Heart left ventricle (tissue), 16 donors: ENCODE results near the gene PROCA1. TPM values are rescaled to one million over a fixed set of nuclear protein-coding genes. Genes with fewer than 3 reads are reported as not detected.
"Not testable (repeated sequence)": the region's sequence is repeated elsewhere in the genome, so short reads cannot be mapped to it uniquely, and the experiment has no call there.

ENCODE experiments used
- ATAC-seq, 4 donors: fragments of 200-7000 bp; cut with Tn5 transposase; one replicate each; pipeline ENCODE4 v1.9.1; 2020 to 2022; ENCODE audit warnings: moderate library complexity in 4 of 4, mild to moderate bottlenecking in 3 of 4, moderate number of reproducible peaks in 1 of 4
- DNase-seq, 5 donors: peaks; one replicate each; pipeline ENCODE4 v3.0.0-alpha.2; 2020
- H3K27ac ChIP-seq, 12 donors: fragments of 200-600 bp; sonication (generic) in 4 of 12; one replicate each; pipeline versions ENCODE4 v1.5.0 to v1.8.0; 2016 to 2022; ENCODE audit warnings: mild to moderate bottlenecking in 2 of 12
- H3K27me3 ChIP-seq, 9 donors: fragments of 200-600 bp; sonication (generic) in 2 of 9; one replicate each; pipeline versions ENCODE4 v1.5.1 to v1.8.0; 2016 to 2022; ENCODE audit warnings: mild to moderate bottlenecking in 3 of 9
- H3K36me3 ChIP-seq, 9 donors: fragments of 200-600 bp; sonication (generic) in 2 of 9; one replicate each; pipeline versions ENCODE4 v1.5.0 to v1.8.0; 2018 to 2022; ENCODE audit warnings: mild to moderate bottlenecking in 2 of 9
- H3K4me1 ChIP-seq, 12 donors: fragments of 200-600 bp; sonication (generic) in 4 of 12; one replicate each; pipeline versions ENCODE4 v1.5.0 to v1.8.0; 2016 to 2022; ENCODE audit warnings: mild to moderate bottlenecking in 3 of 12
- H3K4me3 ChIP-seq, 12 donors: fragments of 200-600 bp; sonication (generic) in 4 of 12; one replicate each; pipeline versions ENCODE4 v1.5.0 to v1.8.0; 2017 to 2022; ENCODE audit warnings: mild to moderate bottlenecking in 9 of 12, moderate library complexity in 4 of 12
- H3K9me3 ChIP-seq, 12 donors: fragments of 200-600 bp; sonication (generic) in 4 of 12; one replicate each; pipeline versions ENCODE4 v1.5.0 to v1.8.0; 2016 to 2022; ENCODE audit warnings: mild to moderate bottlenecking in 1 of 12
- CTCF ChIP-seq, 12 donors: fragments of 200-600 bp; sonication (generic) in 4 of 12; IDR thresholded peaks; one replicate each; pipeline versions ENCODE4 v1.5.0 to v1.8.0; 2018 to 2022; ENCODE audit warnings: antibody characterized with exemption in 12 of 12, mild to moderate bottlenecking in 5 of 12
- POLR2A ChIP-seq, 2 donors: fragments of 450-650 bp; IDR thresholded peaks; one replicate each; pipeline ENCODE4 v1.6.1; 2017; ENCODE audit warnings: antibody characterized with exemption in 2 of 2, mild to moderate bottlenecking in 2 of 2, moderate library complexity in 2 of 2
- WGBS, 4 donors: extraction: QIAGEN DNeasy Blood & Tissue Kit in 2 of 4; methylation state at CpG; one replicate each; pipeline versions ENCODE4 v1.1.5 to v1.1.7; 2013 to 2018; 5-methylcytosine and 5-hydroxymethylcytosine counted together
- intact Hi-C, 10 donors: fragments of 100-400 bp; cut with DNase I; formaldehyde crosslinking; loops; one replicate each; pipeline versions ENCODE4 v1.11.1 to v1.14.2; 2022
- polyA plus RNA-seq, 2 donors: library from polyadenylated mRNA; stranded (reverse); fragments of 200-250 nt; gene quantifications; one replicate each; pipeline ENCODE4 v1.2.3, GENCODE V29; 2013
- total RNA-seq, 9 donors: library from RNA; depleted of rRNA in 2 of 9; stranded (reverse); fragments of >200 nt in 2 of 9; fragmentation: NEBNext Ultra II Directional in 3 of 9; extraction: Animal tissue kit (Norgen Biotek cat#: 25700) in 3 of 9; gene quantifications; one replicate each; pipeline versions ENCODE4 v1.1.0 to v1.2.4, GENCODE V29; 2016 to 2023
- donor health status: ischemic (EF 13 %, LVEDD 7.1; RV severe dilation, severe dysfunction).
- donor health status: healthy with polysubstance abuse.
- donor health status: DM: no; HTN: yes; CAD: no.
- donor health status: DM: no; HTN: no; CAD: no.
- donor health status: ischemic (EF 25% LVEDD 6.9; RV normal size, moderate dysfunction).
- donor health status: ischemic (EF 25% LVEDD 5.7; RV mildly dilated, moderate dysfunction).
- donor health status: healthy.
- donor health status: DM: yes; HTN: yes; CAD: no.
- donor health status: ischemic (EF 35%, LVEDD 5.7; RV mildly dilated, moderate dysfunction).
- donor health status: nonischemic (EF 11% LVEDD 7.7; RV severe dilation, severe dysfunction).
- donor health status: DM: yes; HTN: yes; CAD: no.
- donor health status: PGD.
- donor health status: ischemic (EF 29% LVEDD 5.4; RV normal size, mild dysfunction).
- donor health status: nonischemic (EF 23%, LVEDD 6.1; RV moderate dilation, normal function).

Gene PROCA1
- total and polyA plus RNA-seq, 11 donors, result 0.64 to 2.6 (median 1.0) TPM

GRCh38 chr17:28662527-28662829 lies 49.2 kb downstream of the PROCA1 start:
- no peak for TF ChIP-seq CTCF (IDR thresholded peaks at IDR 0.05)
- TF ChIP-seq POLR2A (IDR thresholded peaks at IDR 0.05), result no peak
- peak in 2 of 4 donors; percentile 4 to 6 for ATAC-seq
- intact Hi-C loops, result loop anchor here in 2 of 10 donors (5.0 to 10.0 kb wide), 2 partner anchors 50 to 52 kb away; partner anchors contain the start of genes PROCA1 (in 2 of the 2), RAB34 (in 1 of the 2) and RPL23A (in 1 of the 2)

GRCh38 chr17:28661635-28662526 lies 49.8 kb downstream of the PROCA1 start, which contains the start of the genes SDF2 and SUPT6H:
Gene SDF2, minus strand, starts transcription at chr17:28661906. Its CDS starts 30 bp downstream, at chr17:28661876.
Gene SUPT6H, plus strand, starts transcription at chr17:28662205. Its CDS starts 11,197 bp downstream, at chr17:28673402.
- H3K9me3 ChIP-seq, result no peaks in the 10 kb centered on the region
- peaks cover 0 to 48% (median 36%) of the 10 kb centered on the region in 9 donors for H3K36me3 ChIP-seq
- peak within 1 kb of the TSS; percentile 84 to 99 (median 96) for H3K27ac ChIP-seq
- ATAC-seq, result peak; percentile 90 to 97 (median 96)
- TF ChIP-seq POLR2A (IDR thresholded peaks at IDR 0.05) (peak in 1 of 2 donors; percentile 80), CTCF (IDR thresholded peaks at IDR 0.05) (no peak)
- peaks cover 0 to 49% (median 29%) of the 10 kb centered on the region in 12 donors for H3K4me1 ChIP-seq
- intact Hi-C loops, result loop anchor here in 2 of 10 donors (5.0 to 10.0 kb wide), 2 partner anchors 50 to 53 kb away; partner anchors contain the start of genes PROCA1 (in 2 of the 2), RAB34 (in 1 of the 2) and RPL23A (in 1 of the 2)
- H3K27me3 ChIP-seq, result no peaks in the 10 kb centered on the region
- H3K4me3 ChIP-seq, result peak within 1 kb of the TSS; percentile 55 to 97 (median 86)
- DNase-seq, result peak; percentile 91 to 94 (median 93)
- 0 to 1% (median 0%) methylated on average over 39 to 66 of the region's 66 CpGs for WGBS, 4 donors

More at GRCh38 chr17:28662527-28662829, 49.2 kb downstream of the PROCA1 start:
- Histone ChIP-seq H3K9me3 (no peaks in the 10 kb centered on the region), H3K27ac (peak overlapping the region; percentile 84 to 99 (median 96)), H3K4me3 (peak overlapping the region; percentile 55 to 97 (median 86)), H3K36me3 (peaks cover 0 to 44% (median 31%) of the 10 kb centered on the region in 9 donors), H3K27me3 (no peaks in the 10 kb centered on the region), H3K4me1 (peaks cover 0 to 49% (median 29%) of the 10 kb centered on the region in 12 donors)
- 1% methylated on average over 10 of the region's 10 CpGs for WGBS, 4 donors
- no peak for DNase-seq

GRCh38 chr17:28659497-28659881 lies 52.2 kb downstream of the PROCA1 start:
- ATAC-seq, H3K9me3 ChIP-seq: not testable (repeated sequence)
- 96 to 98% (median 97%) methylated on average over 15 to 23 of the region's 23 CpGs for WGBS, 4 donors

GRCh38 chr17:28658766-28659496 lies 52.8 kb downstream of the PROCA1 start:
- ATAC-seq, H3K27me3 ChIP-seq, DNase-seq, H3K9me3 ChIP-seq, intact Hi-C loops, H3K4me3 ChIP-seq, H3K27ac ChIP-seq: not testable (repeated sequence)
- Histone ChIP-seq H3K4me1 (peaks cover 0 to 29% (median 23%) of the 10 kb centered on the region in 12 donors), H3K36me3 (peaks cover 0 to 48% (median 41%) of the 10 kb centered on the region in 9 donors)
- WGBS, 4 donors, result 96 to 97% (median 97%) methylated on average over 6 to 46 of the region's 46 CpGs

More at GRCh38 chr17:28659497-28659881, 52.2 kb downstream of the PROCA1 start:
- Histone ChIP-seq H3K4me1 (peaks cover 0 to 35% (median 26%) of the 10 kb centered on the region in 12 donors), H3K36me3 (peaks cover 0 to 45% (median 37%) of the 10 kb centered on the region in 9 donors)
- H3K4me3 ChIP-seq, intact Hi-C loops, H3K27me3 ChIP-seq, H3K27ac ChIP-seq, DNase-seq: not testable (repeated sequence)

GRCh38 chr17:28658342-28658741 lies 53.3 kb downstream of the PROCA1 start:
- ATAC-seq, H3K9me3 ChIP-seq, intact Hi-C loops, H3K27ac ChIP-seq, DNase-seq, H3K4me3 ChIP-seq, H3K27me3 ChIP-seq: not testable (repeated sequence)
- 77 to 94% (median 84%) methylated on average over 5 to 8 of the region's 8 CpGs for WGBS, 4 donors
- Histone ChIP-seq H3K36me3 (peaks cover 0 to 54% (median 46%) of the 10 kb centered on the region in 9 donors), H3K4me1 (peaks cover 0 to 23% (median 18%) of the 10 kb centered on the region in 12 donors)
